HG02759 (cell line): Measurements from ENCODE around the gene VPS4B.
"Not testable (repeated sequence)": the region's sequence is repeated elsewhere in the genome, so short reads cannot be mapped to it uniquely, and the experiment has no call there.

Source experiments
- ATAC-seq: cut with Tn5 transposase; IDR thresholded peaks from one replicate; pipeline ENCODE4 v1.9.1; 2021; ENCODE audit warnings: mild to moderate bottlenecking, moderate library complexity; ENCODE audit not compliant: unreplicated experiment

The VPS4B gene

GRCh38 chr18:63373161-63373560 is 49.1 kb downstream of the VPS4B start:
- no peak for ATAC-seq

- ATAC-seq = no peak
Measured at GRCh38 chr18:63368611-63369010, 53.7 kb downstream of the VPS4B start.

GRCh38 chr18:63367053-63367953 is 55.0 kb downstream of the VPS4B start, which contains the start of gene KDSR:
Gene KDSR (minus strand): TSS chr18:63367206. CDS start chr18:63367118, 88 bp downstream.
- ATAC-seq = peak; percentile 90

GRCh38 chr18:63366213-63367052 is 55.8 kb downstream of the VPS4B start:
- ATAC-seq = peak; percentile 33

GRCh38 chr18:63365876-63366212 is 56.4 kb downstream of the VPS4B start:
- ATAC-seq = no peak

GRCh38 chr18:63363951-63364350 is 58.3 kb downstream of the VPS4B start:
- no peak for ATAC-seq

- ATAC-seq = not testable (repeated sequence)
Measured at GRCh38 chr18:63363420-63363819, 58.9 kb downstream of the VPS4B start.

GRCh38 chr18:63356272-63356896 is 65.9 kb downstream of the VPS4B start:
- no peak for ATAC-seq

GRCh38 chr18:63350230-63350629 is 72.0 kb downstream of the VPS4B start:
- ATAC-seq = no peak

GRCh38 chr18:63348508-63349136 is 73.7 kb downstream of the VPS4B start:
- ATAC-seq = peak; percentile 69

- ATAC-seq = no peak
Measured at GRCh38 chr18:63346480-63347183, 75.6 kb downstream of the VPS4B start.

- no peak for ATAC-seq
Measured at GRCh38 chr18:63346031-63346430, 76.2 kb downstream of the VPS4B start.

GRCh38 chr18:63344918-63345317 is 77.4 kb downstream of the VPS4B start:
- no peak for ATAC-seq

GRCh38 chr18:63344263-63344662 is 78.0 kb downstream of the VPS4B start:
- no peak for ATAC-seq

- ATAC-seq = no peak
Measured at GRCh38 chr18:63342206-63342605, 80.1 kb downstream of the VPS4B start.

- no peak for ATAC-seq
Measured at GRCh38 chr18:63339920-63340484, 82.3 kb downstream of the VPS4B start.
